PC-3 (cell line): Measurements from ENCODE around the gene STXBP4. TPM values are rescaled to one million over a fixed set of nuclear protein-coding genes. Genes with fewer than 3 reads are reported as not detected.

Source experiments
- ATAC-seq: fragments of 200-7000 bp; cut with Tn5 transposase; 2 replicates; pipeline ENCODE4 v1.9.1; 2020; ENCODE audit warnings: mild to moderate bottlenecking, moderate library complexity
- BruUV-seq: library from RNA; stranded (reverse); fragments of 400-500 nt; replicated peaks from 2 replicates; lab custom pipeline; 2021; lab: Mats Ljungman, UMichigan
- CTCF ChIA-PET: fragments of 300-600 bp; sonication (Branson Sonifier 250); formaldehyde crosslinking; loops from one replicate; lab custom pipeline; 2022; ENCODE audit warnings: antibody characterized with exemption; lab: Charles Lee
- POLR2A ChIA-PET: fragments of 300-600 bp; sonication (Branson Sonifier 250); formaldehyde crosslinking; loops from one replicate; lab custom pipeline; 2022; ENCODE audit warnings: antibody characterized with exemption; ENCODE audit not compliant: unreplicated experiment; lab: Charles Lee
- DNase-seq: peaks from one replicate; pipeline ENCODE4 v3.0.0-alpha.2; 2015
- H2AFZ ChIP-seq: fragments of 300-600 bp; sonication (generic); 2 replicates; pipeline ENCODE4 v1.6.0; 2016; ENCODE audit warnings: antibody characterized with exemption, low read length
- H3F3A ChIP-seq: fragments of 300-600 bp; sonication (generic); one replicate; pipeline ENCODE4 v1.6.0; 2017; ENCODE audit warnings: antibody characterized with exemption, low read length, control low read depth, mild to moderate bottlenecking; ENCODE audit not compliant: unreplicated experiment
- H3K27ac ChIP-seq: fragments of 300-600 bp; sonication (generic); 2 replicates; pipeline ENCODE4 v1.5.1; 2016; ENCODE audit warnings: mild to moderate bottlenecking, low read length
- H3K27me3 ChIP-seq: fragments of 300-600 bp; sonication (generic); 2 replicates; pipeline ENCODE4 v1.6.1; 2016; ENCODE audit warnings: low read length, mixed read lengths
- H3K36me3 ChIP-seq: fragments of 300-600 bp; sonication (generic); 2 replicates; pipeline ENCODE4 v1.6.1; 2016; ENCODE audit warnings: low read depth, mixed run types, low read length, mixed read lengths
- H3K4me1 ChIP-seq: fragments of 300-600 bp; sonication (generic); 2 replicates; pipeline ENCODE4 v1.5.1; 2016; ENCODE audit warnings: low read length; ENCODE audit not compliant: insufficient read depth
- H3K4me2 ChIP-seq: fragments of 300-600 bp; sonication (generic); 2 replicates; pipeline ENCODE4 v1.6.0; 2016; ENCODE audit warnings: low read length
- H3K4me3 ChIP-seq: fragments of 300-600 bp; sonication (generic); 2 replicates; pipeline ENCODE4 v1.5.1; 2016; ENCODE audit warnings: mild to moderate bottlenecking, low read length, mixed read lengths
- H3K79me2 ChIP-seq: fragments of 300-600 bp; sonication (generic); 2 replicates; pipeline ENCODE4 v1.6.1; 2017; ENCODE audit warnings: low read length, mixed read lengths
- H3K9ac ChIP-seq: fragments of 300-600 bp; sonication (generic); 2 replicates; pipeline ENCODE4 v1.6.0; 2016; ENCODE audit warnings: mild to moderate bottlenecking, low read length
- H3K9me2 ChIP-seq: fragments of 300-600 bp; sonication (generic); replicated peaks from 2 replicates; pipeline ENCODE4 v1.6.1; 2016; ENCODE audit warnings: mixed run types, low read length, mixed read lengths
- H3K9me3 ChIP-seq: fragments of 300-600 bp; sonication (generic); 2 replicates; pipeline ENCODE4 v1.6.1; 2016; ENCODE audit warnings: low read length, mixed read lengths
- H4K20me1 ChIP-seq: fragments of 300-600 bp; sonication (generic); 2 replicates; pipeline ENCODE4 v1.6.1; 2016; ENCODE audit warnings: low read length, mixed read lengths
- CTCF ChIP-seq: fragments of 300-600 bp; sonication (generic); conservative IDR thresholded peaks from 2 replicates; pipeline ENCODE4 v1.5.1; 2017; ENCODE audit warnings: antibody characterized with exemption, low read depth, mild to moderate bottlenecking, low read length
- EZH2 ChIP-seq: fragments of 300-600 bp; sonication (generic); IDR thresholded peaks from one replicate; pipeline ENCODE4 v1.6.1; 2017; ENCODE audit warnings: antibody characterized with exemption, mild to moderate bottlenecking, low read length; ENCODE audit not compliant: unreplicated experiment
- EZH2phosphoT487 ChIP-seq: fragments of 300-600 bp; sonication (generic); IDR thresholded peaks from 2 replicates; pipeline ENCODE4 v1.6.1; 2018; ENCODE audit warnings: mild to moderate bottlenecking, antibody characterized with exemption, low read length, borderline replicate concordance
- intact Hi-C: fragments of 100-400 bp; cut with micrococcal nuclease; formaldehyde crosslinking; loops from 2 replicates; pipeline ENCODE4 v1.9.0; 2023
- total RNA-seq: library from RNA; depleted of rRNA; stranded (reverse); fragments of >200 nt; gene quantifications from 2 replicates; pipeline ENCODE4 v1.2.3, GENCODE V29; 2014

The STXBP4 gene
- total RNA-seq, 1 experiment from 2014 or later = 6.2 TPM

GRCh38 chr17:55163408-55163807 is 194.8 kb downstream of the STXBP4 start:
- intact Hi-C loops = loop anchor here (2.0 to 10.0 kb wide), 4 partner anchors 77 to 271 kb away; no protein-coding TSS in a partner anchor
- DNase-seq = no peak
- no peak for ATAC-seq
- ChIA-PET CTCF (no interaction called here), POLR2A (no interaction called here)
- H3K27ac ChIP-seq = peak overlapping the region; percentile 71; the same call in 1 of the 2 replicates
- no peak overlapping the region for H3K4me3 ChIP-seq
- H3K9ac ChIP-seq = no peak overlapping the region; the same call in 1 of the 2 replicates
- H3F3A ChIP-seq = no peaks in the 10 kb centered on the region
- no peaks in the 10 kb centered on the region for H3K36me3 ChIP-seq
- H3K79me2 ChIP-seq = no peaks in the 10 kb centered on the region
- no peak overlapping the region for H2AFZ ChIP-seq
- H3K9me2 ChIP-seq = no peaks in the 10 kb centered on the region
- peaks cover 51% of the 10 kb centered on the region for H3K4me1 ChIP-seq
- BruUV-seq = no TSS peak
- H3K27me3 ChIP-seq = no peaks in the 10 kb centered on the region
- H4K20me1 ChIP-seq = no peaks in the 10 kb centered on the region
- TF ChIP-seq CTCF (no peak), EZH2 (no peak), EZH2phosphoT487 (no peak)
- H3K4me2 ChIP-seq = no peak overlapping the region
- no peaks in the 10 kb centered on the region for H3K9me3 ChIP-seq

- peak overlapping the region; percentile 14 for H3K27ac ChIP-seq
- H3K4me1 ChIP-seq = peaks cover 33% of the 10 kb centered on the region
- DNase-seq = no peak
- no peaks in the 10 kb centered on the region for H4K20me1 ChIP-seq
- no peaks in the 10 kb centered on the region for H3F3A ChIP-seq
- peak overlapping the region; percentile 0; the same call in 1 of the 2 replicates for H3K9ac ChIP-seq
- H3K36me3 ChIP-seq = no peaks in the 10 kb centered on the region
- H3K27me3 ChIP-seq = no peaks in the 10 kb centered on the region
- BruUV-seq = no TSS peak
- intact Hi-C loops = loop anchor here (2.0 to 10.0 kb wide), 2 partner anchors 72 to 268 kb away; no protein-coding TSS in a partner anchor
- H3K9me2 ChIP-seq = no peaks in the 10 kb centered on the region
- ChIA-PET POLR2A (no interaction called here), CTCF (no interaction called here)
- H3K4me3 ChIP-seq = no peak overlapping the region
- no peaks in the 10 kb centered on the region for H3K79me2 ChIP-seq
- no peak overlapping the region for H3K4me2 ChIP-seq
- no peak for ATAC-seq
- no peaks in the 10 kb centered on the region for H3K9me3 ChIP-seq
- no peak overlapping the region for H2AFZ ChIP-seq
- no peak for TF ChIP-seq CTCF
- no peak for TF ChIP-seq EZH2phosphoT487
- no peak for TF ChIP-seq EZH2
Observed at GRCh38 chr17:55166506-55166905, 197.9 kb downstream of the STXBP4 start.

- ATAC-seq = peak; percentile 84
- H3K9ac ChIP-seq = peak overlapping the region; percentile 18; the same call in 1 of the 2 replicates
- POLR2A ChIA-PET = no interaction called here
- no peaks in the 10 kb centered on the region for H4K20me1 ChIP-seq
- H3K9me3 ChIP-seq = no peaks in the 10 kb centered on the region
- H3K9me2 ChIP-seq = no peaks in the 10 kb centered on the region
- H3K4me2 ChIP-seq = peak overlapping the region; percentile 8; the same call in 1 of the 2 replicates
- no peaks in the 10 kb centered on the region for H3K36me3 ChIP-seq
- BruUV-seq = no TSS peak
- TF ChIP-seq EZH2 = no peak
- no peak for TF ChIP-seq EZH2phosphoT487
- TF ChIP-seq CTCF = no peak
- peak overlapping the region; percentile 42 for H3K27ac ChIP-seq
- DNase-seq = peak; percentile 34
- no peaks in the 10 kb centered on the region for H3K27me3 ChIP-seq
- intact Hi-C loops = loop anchor here (2.0 to 10.0 kb wide), 2 partner anchors 72 to 268 kb away; no protein-coding TSS in a partner anchor
- no peak overlapping the region for H2AFZ ChIP-seq
- no peak overlapping the region for H3K4me3 ChIP-seq
- no peaks in the 10 kb centered on the region for H3K79me2 ChIP-seq
- no peaks in the 10 kb centered on the region for H3F3A ChIP-seq
- CTCF ChIA-PET = no interaction called here
- H3K4me1 ChIP-seq = peaks cover 26% of the 10 kb centered on the region
Observed at GRCh38 chr17:55167024-55167725, 198.6 kb downstream of the STXBP4 start.
